ENCODE measurements around the gene RAB1B.
"Not testable (repeated sequence)": the region's sequence is repeated elsewhere in the genome, so short reads cannot be mapped to it uniquely, and the experiment has no call there.

RAB1B gene

GRCh38 chr11:66267379-66268243 is 828 bp upstream of the RAB1B start:
- DNase-seq: peak; percentile 89

GRCh38 chr11:66268952-66269905 is 790 bp downstream of the RAB1B start:
- peak; percentile 61 for DNase-seq

GRCh38 chr11:66271816-66272215 is 3.4 kb downstream of the RAB1B start:
- DNase-seq: no peak

GRCh38 chr11:66272596-66272995 is 4.2 kb downstream of the RAB1B start:
- no peak for DNase-seq

- no peak for DNase-seq
These were observed 5.8 kb downstream of the RAB1B start for GRCh38 chr11:66274219-66274618.

- DNase-seq: no peak
These were observed 7.0 kb downstream of the RAB1B start for GRCh38 chr11:66275396-66275795.

GRCh38 chr11:66275984-66276612 is 7.7 kb downstream of the RAB1B start:
- DNase-seq: no peak

GRCh38 chr11:66276619-66277018 is 8.2 kb downstream of the RAB1B start:
- DNase-seq: not testable (repeated sequence)

- not testable (repeated sequence) for DNase-seq
These were observed 8.6 kb downstream of the RAB1B start for GRCh38 chr11:66277064-66277463.

GRCh38 chr11:66277471-66278362 is 9.3 kb downstream of the RAB1B start, which contains the start of gene CNIH2:
TSS of gene CNIH2 (plus strand) at chr11:66278175. CDS start at chr11:66278457, 282 bp downstream.
- no peak for DNase-seq

GRCh38 chr11:66278363-66279091 is 10.1 kb downstream of the RAB1B start:
- DNase-seq: peak; percentile 26

GRCh38 chr11:66279092-66279734 is 10.8 kb downstream of the RAB1B start:
- DNase-seq: no peak

- no peak for DNase-seq
These were observed 12.0 kb downstream of the RAB1B start for GRCh38 chr11:66280428-66280827.

- DNase-seq: no peak
These were observed 12.6 kb downstream of the RAB1B start for GRCh38 chr11:66281001-66281400.

GRCh38 chr11:66281776-66282467 is 13.5 kb downstream of the RAB1B start:
- DNase-seq: no peak

- DNase-seq: peak; percentile 93
These were observed 14.3 kb downstream of the RAB1B start for GRCh38 chr11:66282468-66283455.

GRCh38 chr11:66283461-66284105 is 15.1 kb downstream of the RAB1B start:
- DNase-seq: no peak

GRCh38 chr11:66284526-66285078 is 16.2 kb downstream of the RAB1B start:
- DNase-seq: no peak
